Superior temporal gyrus (tissue), 1 donor: ENCODE measurements around the gene OCIAD2.
"Not testable (repeated sequence)": the region's sequence is repeated elsewhere in the genome, so short reads cannot be mapped to it uniquely, and the experiment has no call there.

Experiments
- DNase-seq: peaks from one replicate; pipeline ENCODE4 v3.0.0-alpha.2; 2016; ENCODE audit errors: extremely low spot score

Gene OCIAD2

DNA sequence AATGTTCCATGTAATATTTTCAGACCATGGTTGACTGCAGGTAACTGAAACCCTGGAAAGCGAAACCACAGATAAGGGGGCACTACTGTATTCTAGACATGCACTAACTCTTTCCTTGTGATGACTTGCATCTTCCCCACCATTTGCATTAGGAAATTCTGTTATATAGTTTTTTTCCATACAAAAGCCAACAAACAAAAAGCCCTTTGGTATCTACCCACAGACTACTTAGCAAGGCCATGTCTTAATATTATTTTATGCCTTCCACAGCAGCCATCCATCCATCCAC is 52.2 kb downstream of the OCIAD2 start:
- DNase-seq: no peak

DNA sequence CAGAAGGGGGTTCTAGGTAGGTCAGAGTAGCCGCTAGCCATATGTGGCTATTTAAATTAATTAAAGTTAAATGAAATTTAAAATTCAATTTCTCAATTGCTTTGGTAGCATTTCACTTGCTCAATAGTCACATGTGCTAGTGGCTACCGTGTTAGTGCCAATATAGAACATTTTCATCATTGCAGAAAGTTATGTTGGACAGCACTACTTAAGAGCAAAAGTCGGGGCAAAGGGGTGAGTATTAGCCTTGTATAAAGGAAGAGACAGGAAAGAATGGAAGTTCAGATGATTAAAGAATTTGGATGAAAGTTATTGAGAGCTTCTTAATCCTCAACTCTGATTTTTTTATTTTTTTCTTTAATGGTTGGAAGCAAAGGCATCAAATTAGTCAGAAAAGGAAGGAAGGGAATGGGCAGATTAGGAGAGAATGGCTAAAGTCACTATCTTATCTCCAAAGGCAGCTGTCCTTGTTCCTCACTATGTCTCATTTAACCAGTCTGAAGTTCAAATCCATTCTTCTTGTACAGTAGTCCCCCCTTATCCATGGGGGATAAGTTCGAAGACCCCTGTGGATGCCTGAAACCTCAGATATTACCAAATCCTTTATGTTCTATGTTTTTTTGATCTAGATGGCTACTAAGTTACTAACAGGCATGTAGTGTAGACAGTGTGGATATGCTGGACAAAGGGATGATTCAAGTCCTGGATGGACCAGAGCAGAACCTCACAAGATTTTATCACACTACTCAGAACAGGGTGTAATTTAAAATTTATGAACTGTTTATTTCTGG is 52.8 kb downstream of the OCIAD2 start:
- no peak for DNase-seq

DNA sequence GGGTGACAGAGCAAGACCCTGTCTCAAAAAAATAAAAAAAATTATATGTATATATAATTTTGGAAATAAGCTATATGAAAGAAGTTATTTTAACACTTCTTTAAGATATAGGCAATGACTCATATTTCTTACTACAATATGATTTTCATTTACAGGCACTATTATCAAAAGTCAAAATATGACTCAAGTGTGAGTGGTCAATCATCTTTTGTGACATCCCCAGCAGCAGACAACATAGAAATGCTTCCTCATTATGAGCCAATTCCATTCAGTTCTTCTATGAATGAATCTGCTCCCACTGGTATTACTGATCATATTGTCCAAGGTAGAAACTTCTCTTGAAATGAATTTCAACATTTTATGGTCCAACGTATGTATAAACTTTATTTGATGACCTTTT is 54.9 kb downstream of the OCIAD2 start:
- DNase-seq: no peak

DNA sequence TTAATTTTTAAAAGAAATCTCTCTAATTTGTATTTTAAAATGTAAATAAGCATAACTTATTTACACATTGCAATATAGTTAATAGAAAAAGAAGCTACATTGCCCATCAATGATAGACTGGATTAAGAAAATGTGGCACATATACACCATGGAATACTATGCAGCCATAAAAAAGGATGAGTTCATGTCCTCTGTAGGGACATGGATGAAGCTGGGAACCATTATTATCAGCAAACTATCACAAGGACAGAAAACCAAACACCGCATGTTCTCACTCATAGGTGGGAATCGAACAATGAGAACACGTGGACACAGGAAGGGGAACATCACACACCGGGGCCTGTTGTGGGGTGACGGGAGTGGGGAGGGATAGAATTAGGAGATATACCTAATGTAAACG is 57.8 kb downstream of the OCIAD2 start:
- DNase-seq: not testable (repeated sequence)

DNA sequence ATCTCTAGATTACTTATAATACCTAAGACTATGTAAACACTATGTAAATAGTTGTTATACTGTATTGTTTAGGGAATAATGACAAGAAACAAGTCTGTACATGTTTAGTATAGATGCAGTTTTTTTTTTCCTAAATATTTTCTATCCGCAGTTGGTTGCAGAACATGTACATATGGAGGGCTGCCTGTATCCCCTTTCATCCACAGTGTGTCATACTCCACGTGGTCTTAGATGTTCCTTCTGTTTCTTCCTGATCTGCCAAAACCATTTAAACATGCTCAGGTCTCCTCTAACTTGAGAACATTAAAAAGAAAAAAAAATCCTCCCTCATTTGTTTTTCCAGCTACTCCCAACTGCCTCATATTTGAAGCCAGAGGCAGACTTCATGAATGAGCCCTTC is 61.7 kb downstream of the OCIAD2 start:
- DNase-seq: no peak

DNA sequence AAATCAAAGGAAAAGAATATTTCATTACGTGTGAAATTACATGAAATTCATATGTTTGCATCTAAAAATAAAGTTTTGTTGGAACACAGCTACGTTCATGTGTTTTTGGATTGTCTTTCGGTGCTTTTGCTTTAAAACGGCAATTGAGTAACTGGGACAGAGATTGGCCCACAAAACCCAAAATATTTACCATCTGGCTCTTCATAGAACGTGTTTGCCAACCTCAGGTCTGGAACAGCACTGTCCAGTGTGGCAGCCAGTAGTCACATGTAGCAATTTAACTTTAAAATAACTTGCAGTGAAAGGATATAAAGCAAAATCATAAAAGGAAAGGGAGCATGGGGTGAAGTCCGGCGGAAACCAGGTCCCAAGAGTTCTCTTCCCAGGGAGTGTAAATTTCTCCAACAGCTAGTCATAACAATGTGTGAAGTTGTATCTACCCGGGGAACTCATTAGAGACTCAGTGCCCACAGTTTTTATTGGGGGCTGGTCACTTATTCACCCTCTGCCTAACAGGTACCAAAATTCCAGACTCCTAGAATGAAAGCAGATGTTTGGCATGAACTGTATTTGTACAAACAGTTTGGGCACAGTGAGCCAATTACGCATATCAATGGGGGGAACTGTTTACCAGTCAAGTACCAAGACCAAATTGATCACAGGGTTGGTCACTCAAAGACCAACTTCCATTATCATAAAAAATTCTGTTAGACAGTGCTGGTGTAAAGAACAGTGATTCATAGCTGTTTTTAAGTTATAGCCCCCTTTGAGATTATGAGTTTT is 65.3 kb downstream of the OCIAD2 start:
- no peak for DNase-seq

DNA sequence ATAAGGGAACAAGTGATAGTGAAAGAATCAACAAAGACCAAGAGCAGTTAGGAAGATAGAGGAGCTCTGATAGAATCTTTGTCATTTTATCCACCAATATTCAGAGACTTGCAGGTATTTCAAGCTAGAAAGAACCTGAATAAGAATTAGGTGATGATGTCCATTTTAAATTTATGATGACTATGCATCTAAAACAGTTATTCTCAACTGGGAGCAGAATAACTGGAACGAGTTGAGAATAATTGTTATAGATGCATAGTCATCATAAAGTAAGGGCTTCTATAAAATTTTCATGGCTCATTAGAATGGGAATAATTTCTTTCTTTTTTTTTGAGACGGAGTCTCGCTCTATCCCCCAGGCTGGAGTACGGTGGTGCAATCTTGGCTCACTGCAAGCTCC is 69.9 kb downstream of the OCIAD2 start:
- no peak for DNase-seq
